Thoracic aorta (tissue), 2 donors: ENCODE measurements around the gene PODXL2. TPM values are rescaled to one million over a fixed set of nuclear protein-coding genes. Genes with fewer than 3 reads are reported as not detected.
A peak's percentile ranks its signal among the peaks of the same experiment; 100 is the strongest.

Experiments
- ATAC-seq: fragments of 150-250 bp; one replicate; pipeline ENCODE4 v1.8.0; 2017; ENCODE audit warnings: low read depth; ENCODE audit not compliant: insufficient number of reproducible peaks, low FRiP score
- DNase-seq: peaks from one replicate; pipeline ENCODE4 v3.0.0-alpha.2; 2020; ENCODE audit warnings: low spot score
- H3K27ac ChIP-seq, 2 donors: fragments of 200-600 bp; sonication (generic); 1 replicate in 1 of 2; 2 replicates in 1 of 2; pipeline ENCODE4 v1.5.1; 2016; ENCODE audit warnings: mild to moderate bottlenecking in 2 of 2, moderate library complexity in 2 of 2
- H3K27me3 ChIP-seq: fragments of 200-600 bp; sonication (generic); replicated peaks from 2 replicates; pipeline ENCODE4 v1.6.0; 2016; ENCODE audit warnings: mild to moderate bottlenecking; ENCODE audit not compliant: insufficient read depth
- H3K36me3 ChIP-seq: fragments of 200-600 bp; sonication (generic); one replicate; pipeline ENCODE4 v1.5.1; 2016
- H3K4me1 ChIP-seq, 2 donors: fragments of 200-600 bp; sonication (generic); 1 replicate in 1 of 2; 2 replicates in 1 of 2; pipeline versions ENCODE4 v1.5.1 to v1.6.0; 2016; ENCODE audit warnings: low read depth in 2 of 2, mild to moderate bottlenecking in 1 of 2; ENCODE audit not compliant: control insufficient read depth in 1 of 2
- H3K4me3 ChIP-seq: fragments of 200-600 bp; sonication (generic); 2 replicates; pipeline ENCODE4 v1.5.1; 2016; ENCODE audit warnings: mild to moderate bottlenecking
- H3K9me3 ChIP-seq: fragments of 200-600 bp; sonication (generic); 2 replicates; pipeline ENCODE4 v1.5.1; 2016
- total RNA-seq, 2 donors: library from RNA; depleted of rRNA; stranded (reverse); fragments of >200 nt; gene quantifications; one replicate each; pipeline versions ENCODE4 v1.1.0 to v1.2.3, GENCODE V29; 2016
- TF ChIP-seq, protein P1 (sequence below): fragments of 200-600 bp; sonication (generic); IDR thresholded peaks from one replicate; pipeline ENCODE4 v1.5.1; 2019; ENCODE audit warnings: antibody characterized with exemption

Gene PODXL2
- total RNA-seq, 2 donors from 2014 or later = 2.8 to 7.8 TPM

DNA sequence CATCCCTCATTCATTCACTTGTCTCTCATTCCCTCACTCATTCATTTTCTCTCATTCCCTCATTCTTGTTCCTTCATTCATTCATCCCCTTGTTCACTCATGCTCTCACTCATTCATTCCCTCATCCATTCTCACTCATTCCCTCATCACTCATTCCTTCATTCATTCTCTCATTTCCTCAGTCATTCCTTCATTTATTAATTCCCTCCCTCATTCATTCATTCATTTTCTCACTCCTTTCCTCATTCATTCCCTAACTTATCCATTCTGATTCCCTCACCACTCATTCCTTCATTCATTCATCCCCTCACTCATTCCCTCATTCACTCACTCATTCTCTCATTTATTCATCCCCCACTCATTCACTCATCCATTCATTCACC is 57.5 kb downstream of the PODXL2 start:
- ATAC-seq (no peak), DNase-seq (no peak)
- Histone ChIP-seq H3K27me3 (no peaks in the 10 kb centered on the region), H3K4me3 (no peak overlapping the region), H3K4me1 (peaks cover 20 to 39% of the 10 kb centered on the region in 2 donors), H3K27ac (no peak overlapping the region), H3K36me3 (no peaks in the 10 kb centered on the region), H3K9me3 (no peaks in the 10 kb centered on the region)
- TF ChIP-seq, protein P1, sequence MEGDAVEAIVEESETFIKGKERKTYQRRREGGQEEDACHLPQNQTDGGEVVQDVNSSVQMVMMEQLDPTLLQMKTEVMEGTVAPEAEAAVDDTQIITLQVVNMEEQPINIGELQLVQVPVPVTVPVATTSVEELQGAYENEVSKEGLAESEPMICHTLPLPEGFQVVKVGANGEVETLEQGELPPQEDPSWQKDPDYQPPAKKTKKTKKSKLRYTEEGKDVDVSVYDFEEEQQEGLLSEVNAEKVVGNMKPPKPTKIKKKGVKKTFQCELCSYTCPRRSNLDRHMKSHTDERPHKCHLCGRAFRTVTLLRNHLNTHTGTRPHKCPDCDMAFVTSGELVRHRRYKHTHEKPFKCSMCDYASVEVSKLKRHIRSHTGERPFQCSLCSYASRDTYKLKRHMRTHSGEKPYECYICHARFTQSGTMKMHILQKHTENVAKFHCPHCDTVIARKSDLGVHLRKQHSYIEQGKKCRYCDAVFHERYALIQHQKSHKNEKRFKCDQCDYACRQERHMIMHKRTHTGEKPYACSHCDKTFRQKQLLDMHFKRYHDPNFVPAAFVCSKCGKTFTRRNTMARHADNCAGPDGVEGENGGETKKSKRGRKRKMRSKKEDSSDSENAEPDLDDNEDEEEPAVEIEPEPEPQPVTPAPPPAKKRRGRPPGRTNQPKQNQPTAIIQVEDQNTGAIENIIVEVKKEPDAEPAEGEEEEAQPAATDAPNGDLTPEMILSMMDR = no peak

DNA sequence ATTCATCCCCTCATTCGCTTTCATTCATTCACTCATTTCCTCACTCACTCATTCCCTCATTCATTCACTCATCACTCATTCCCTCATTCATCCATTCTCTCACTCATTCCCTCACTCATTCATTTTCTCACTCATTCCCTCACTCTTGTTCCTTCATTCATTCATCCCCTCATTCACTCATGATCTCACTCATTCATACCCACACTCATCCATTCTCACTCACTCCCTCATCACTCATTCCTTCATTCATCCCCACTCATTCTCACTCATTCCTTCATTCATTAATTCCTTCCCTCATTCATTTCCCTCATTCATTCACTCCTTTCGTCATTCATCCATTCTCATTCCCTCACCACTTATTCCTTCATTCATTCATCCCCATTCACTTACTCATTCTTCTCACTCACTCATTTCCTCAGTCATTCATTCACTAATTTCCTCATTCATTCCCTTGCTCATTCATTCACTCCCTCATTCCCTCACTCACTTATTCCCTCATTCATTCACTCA is 58.3 kb downstream of the PODXL2 start:
- DNase-seq (no peak), ATAC-seq (no peak)
- Histone ChIP-seq H3K27ac (no peak overlapping the region), H3K36me3 (no peaks in the 10 kb centered on the region), H3K27me3 (no peaks in the 10 kb centered on the region), H3K4me3 (no peak overlapping the region), H3K9me3 (no peaks in the 10 kb centered on the region), H3K4me1 (peaks cover 20 to 39% of the 10 kb centered on the region in 2 donors)
- TF ChIP-seq, protein P1 = no peak

DNA sequence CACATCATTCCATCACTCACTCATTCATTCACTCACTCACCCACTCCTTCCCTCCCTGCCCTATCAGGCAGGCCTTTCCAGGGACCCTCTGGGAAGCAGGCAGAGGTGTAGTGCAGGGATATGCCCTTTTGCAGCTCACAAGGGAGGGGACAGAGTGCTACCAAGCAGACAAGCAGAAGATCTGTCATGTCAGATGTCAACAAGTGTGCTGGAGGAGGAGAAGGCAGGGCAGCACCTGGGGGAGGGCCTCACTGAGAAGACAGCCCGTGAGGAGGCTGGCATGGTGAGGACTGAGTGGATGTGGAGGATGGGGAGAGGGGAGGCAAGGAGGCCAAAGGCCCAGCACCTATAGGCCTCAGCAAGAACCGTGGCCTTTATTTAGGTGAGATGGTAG is 59.0 kb downstream of the PODXL2 start:
- peaks cover 20 to 39% of the 10 kb centered on the region in 2 donors for H3K4me1 ChIP-seq
- DNase-seq (no peak), ATAC-seq (no peak)

DNA sequence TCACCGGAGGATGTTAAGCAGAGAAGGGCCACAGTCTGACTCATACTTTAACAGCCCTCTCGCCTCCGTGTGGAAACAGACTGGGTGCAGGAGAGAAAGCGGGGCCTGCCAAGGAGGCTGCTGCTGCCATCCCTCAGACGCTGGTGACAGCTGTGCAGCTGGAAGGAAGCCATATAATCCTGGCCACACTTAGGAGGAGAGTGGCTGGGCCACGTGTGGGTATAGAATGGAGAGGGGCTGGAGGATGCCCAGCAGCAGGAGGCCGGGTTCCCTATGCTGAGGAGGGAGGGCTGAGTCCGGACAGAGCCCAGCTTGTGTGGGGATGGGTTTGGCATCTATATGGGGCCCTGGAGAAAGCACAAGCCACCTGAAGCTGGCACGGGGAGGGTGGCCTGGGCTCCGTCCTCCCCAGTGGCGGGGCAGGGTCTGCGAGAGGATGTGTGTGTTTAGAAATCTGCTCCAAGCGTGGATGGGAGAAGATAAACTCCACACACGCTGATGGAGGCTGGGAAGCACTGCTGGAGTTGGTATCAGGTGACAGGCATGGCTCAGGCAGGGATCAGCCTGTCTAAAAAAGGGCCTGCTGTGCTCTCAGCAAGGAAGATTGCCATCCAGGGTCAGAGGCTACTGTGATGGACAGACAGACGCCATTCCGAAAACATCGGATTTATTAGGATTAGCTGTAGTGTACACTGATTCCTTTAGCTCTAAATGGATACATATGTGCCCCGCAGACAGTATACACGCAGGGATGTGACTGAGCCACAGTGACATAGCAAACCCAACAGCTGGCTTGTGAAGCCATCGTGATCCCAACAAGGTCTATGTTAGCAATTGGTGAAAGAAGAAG is 59.7 kb downstream of the PODXL2 start:
- Histone ChIP-seq H3K9me3 (no peaks in the 10 kb centered on the region), H3K27ac (peak overlapping the region; percentile 84 to 86), H3K4me3 (no peak overlapping the region), H3K4me1 (peaks cover 20 to 39% of the 10 kb centered on the region in 2 donors), H3K36me3 (no peaks in the 10 kb centered on the region), H3K27me3 (no peaks in the 10 kb centered on the region)
- TF ChIP-seq, protein P1 = no peak
- DNase-seq = no peak
- ATAC-seq = no peak

More for the DNA sequence above, 59.0 kb downstream of the PODXL2 start:
- Histone ChIP-seq H3K27ac (peak overlapping the region; percentile 84 to 86), H3K4me3 (no peak overlapping the region), H3K9me3 (no peaks in the 10 kb centered on the region), H3K36me3 (no peaks in the 10 kb centered on the region), H3K27me3 (no peaks in the 10 kb centered on the region)
- TF ChIP-seq, protein P1 = no peak

DNA sequence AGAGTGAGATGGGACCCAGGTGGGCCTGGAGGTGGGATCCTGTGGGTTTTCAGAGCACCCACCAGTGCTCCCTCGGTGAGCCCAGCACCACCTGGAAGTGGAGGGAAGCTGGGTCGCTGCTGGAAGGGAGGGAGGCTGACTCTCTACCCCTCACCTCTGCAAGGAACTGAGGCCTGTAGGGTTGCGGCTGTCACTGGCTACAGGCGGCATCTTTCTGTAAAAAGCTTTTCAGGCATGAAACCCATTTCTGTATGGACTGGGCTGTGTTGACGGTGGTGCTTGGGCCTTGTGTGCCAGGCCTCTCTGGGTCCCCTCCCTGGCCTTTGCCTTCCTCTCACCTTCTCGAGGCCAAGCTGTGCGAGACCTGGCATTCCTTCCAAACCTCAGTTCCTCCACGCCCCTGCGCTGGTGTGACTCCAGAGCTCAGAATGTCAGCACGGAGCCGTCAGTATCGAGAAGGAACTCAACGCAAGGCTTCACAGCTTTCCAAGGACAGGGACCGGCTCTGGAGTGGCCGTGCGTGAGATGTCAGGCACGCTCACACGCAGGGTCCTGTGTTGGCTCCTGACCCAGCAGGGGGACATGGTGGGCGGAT is 60.4 kb downstream of the PODXL2 start:
- Histone ChIP-seq H3K4me3 (no peak overlapping the region), H3K36me3 (no peaks in the 10 kb centered on the region), H3K9me3 (no peaks in the 10 kb centered on the region), H3K27me3 (no peaks in the 10 kb centered on the region), H3K27ac (peak overlapping the region; percentile 84 to 86), H3K4me1 (peaks cover 20 to 39% of the 10 kb centered on the region in 2 donors)
- ATAC-seq = no peak
- TF ChIP-seq, protein P1 = no peak
- no peak for DNase-seq
